ENCODE data around the gene CHI3L2. TPM values are rescaled to one million over a fixed set of nuclear protein-coding genes. Genes with fewer than 3 reads are reported as not detected.

Gene CHI3L2
- total and polyA plus RNA-seq, 10 of the 15 experiments (the other 5 are each of a cell fraction or from before 2014, with no cell fraction given), result 37.1 to 508 (median 98.3) TPM

- 0 out of 2 replicates have a peak, but pooled peaks have one; percentile 18 for TF ChIP-seq RCOR1 (conservative IDR thresholded peaks at IDR 0.05; ENCODE audit: low read depth, low read length)
Measured at GRCh38 chr1:111221633-111222291, 5.8 kb upstream of the CHI3L2 start (continued).

GRCh38 chr1:111222308-111223125 lies 5.0 kb upstream of the CHI3L2 start:
- TSS peak; percentile 63 for BruUV-seq (replicated peaks)
- H3K36me3 ChIP-seq (ENCODE audit: control insufficient read depth in 2 of 2, insufficient read depth in 2 of 2, low read length in 1 of 2), result no peaks in the 10 kb centered on the region
- RAD21 ChIA-PET (ENCODE audit: unreplicated experiment), result interaction anchor here (0.7 to 9.9 kb wide), 32 partner anchors 10 to 547 kb away, joined by 3 to 109 read pairs (median 5); partner anchors contain the start of genes CD53, CEPT1, DDX20 and DENND2D
- ATAC-seq, result peak; percentile 57
- peak overlapping the region; percentile 93 for H3K4me2 ChIP-seq (ENCODE audit: control insufficient read depth, insufficient read depth)
- in situ Hi-C loops (cut with MboI) (loop anchor here (5.0 to 10.0 kb wide), 3 partner anchors 110 to 542 kb away; no protein-coding TSS in a partner anchor), intact Hi-C loops (cut with micrococcal nuclease; ENCODE audit: unreplicated experiment) (loop anchor here (1.0 to 10.0 kb wide), 11 partner anchors 35 to 588 kb away; partner anchors contain the start of genes C1orf162 and LRIF1)
- H3K4me1 ChIP-seq (ENCODE audit: control insufficient read depth, insufficient read depth, low read length), result peaks cover 88% of the 10 kb centered on the region
- no peaks in the 10 kb centered on the region for H3K9me3 ChIP-seq (replicated peaks; ENCODE audit: control insufficient read depth, insufficient read depth, low read length)
- H2AFZ ChIP-seq (ENCODE audit: control insufficient read depth, low read depth, low read length), result peak overlapping the region; percentile 53
- H3K79me2 ChIP-seq (ENCODE audit: control insufficient read depth, insufficient read depth, low read length), result peaks cover 15% of the 10 kb centered on the region
- FAIRE-seq, result no peak
- no peaks in the 10 kb centered on the region for H3K27me3 ChIP-seq (replicated peaks in 1 of 2; ENCODE audit: control insufficient read depth in 2 of 2, insufficient read depth in 2 of 2, low read length in 1 of 2)
- POLR2A ChIA-PET, result interaction anchor here (0.5 to 8.8 kb wide), 9 partner anchors 8 to 907 kb away, joined by 3 to 371 read pairs (median 4); partner anchors contain the start of genes CD53 and DENND2D
- 1% methylated on average over 10 of the region's 10 CpGs for WGBS (ENCODE audit: insufficient coverage, insufficient replicate concordance, low lambda C conversion rate, missing lambda C conversion rate)
- SMC1A ChIA-PET (ENCODE audit: uncharacterized antibody, unreplicated experiment), result interaction anchor here (0.6 to 12.4 kb wide), 36 partner anchors 8 to 285 kb away, joined by 3 to 284 read pairs (median 4); partner anchors contain the start of genes CEPT1, DENND2D and DRAM2
- peak; percentile 81 for DNase-seq (ENCODE audit: low read depth, low spot score)
- H3K27ac ChIP-seq (ENCODE audit: control insufficient read depth, insufficient read depth), result peak overlapping the region; percentile 100
- H4K20me1 ChIP-seq (ENCODE audit: control insufficient read depth, insufficient read depth), result no peaks in the 10 kb centered on the region
- H3K9ac ChIP-seq (ENCODE audit: control insufficient read depth, insufficient read depth, low read length), result peak overlapping the region; percentile 97
- CTCF ChIA-PET, result interaction anchor here (0.6 to 8.9 kb wide), 40 partner anchors 10 to 547 kb away, joined by 3 to 239 read pairs (median 5); partner anchors contain the start of genes CEPT1, DENND2D, DRAM2 and INKA2
- H3K4me3 ChIP-seq, result peak overlapping the region; percentile 23; the same call in 1 of the 2 replicates
- TF ChIP-seq POU2F2 (IDR thresholded peaks at IDR 0.05; ENCODE audit: borderline replicate concordance, low read depth, low read length), result peak; percentile 81; the same call in 1 of the 3 replicates
- peak; percentile 52; the same call in 1 of the 2 replicates for TF ChIP-seq RELB (IDR thresholded peaks at IDR 0.05; ENCODE audit: low read depth)
- no peak for TF ChIP-seq ZNF24 (IDR thresholded peaks at IDR 0.05)
- no peak for TF ChIP-seq MEF2B (IDR thresholded peaks at IDR 0.05; ENCODE audit: partially characterized antibody, poor library complexity, severe bottlenecking)
- peak; percentile 93 for TF ChIP-seq RB1 (IDR thresholded peaks at IDR 0.05; ENCODE audit: borderline replicate concordance)
- TF ChIP-seq E2F8 (IDR thresholded peaks at IDR 0.05; ENCODE audit: low read depth, partially characterized antibody), result peak; percentile 22
- peak; percentile 63; the same call in 1 of the 2 replicates for TF ChIP-seq PAX5 (IDR thresholded peaks at IDR 0.05; ENCODE audit: borderline replicate concordance, low read depth, low read length)
- 0 out of 2 replicates have a peak, but pooled peaks have one; percentile 42 for TF ChIP-seq CHD2 (IDR thresholded peaks at IDR 0.05; ENCODE audit: borderline replicate concordance, low read depth, low read length)
- TF ChIP-seq SMAD5 (IDR thresholded peaks at IDR 0.05; ENCODE audit: low read depth), result peak; percentile 57
- peak; percentile 88 for TF ChIP-seq TCF12 (IDR thresholded peaks at IDR 0.05; ENCODE audit: low read depth, low read length)
- peak; percentile 99 for TF ChIP-seq RAD21 (IDR thresholded peaks at IDR 0.05; ENCODE audit: insufficient read depth, low read depth, low read length)
- TF ChIP-seq NR2C2 (IDR thresholded peaks at IDR 0.05; ENCODE audit: borderline replicate concordance, control insufficient read depth, insufficient read length, low read depth), result no peak
- TF ChIP-seq GABPA (IDR thresholded peaks at IDR 0.05; ENCODE audit: low read depth), result no peak

All from GM12878 (cell line).